HG02763 (cell line): ENCODE results near the gene HOATZ.

Experiments used
- ATAC-seq: cut with Tn5 transposase; IDR thresholded peaks from one replicate; pipeline ENCODE4 v1.9.1; 2021; ENCODE audit warnings: mild to moderate bottlenecking, moderate library complexity; ENCODE audit not compliant: unreplicated experiment

Gene HOATZ

GRCh38 chr11:111548525-111548924, 33.9 kb downstream of the HOATZ start:
- ATAC-seq: no peak

DNA sequence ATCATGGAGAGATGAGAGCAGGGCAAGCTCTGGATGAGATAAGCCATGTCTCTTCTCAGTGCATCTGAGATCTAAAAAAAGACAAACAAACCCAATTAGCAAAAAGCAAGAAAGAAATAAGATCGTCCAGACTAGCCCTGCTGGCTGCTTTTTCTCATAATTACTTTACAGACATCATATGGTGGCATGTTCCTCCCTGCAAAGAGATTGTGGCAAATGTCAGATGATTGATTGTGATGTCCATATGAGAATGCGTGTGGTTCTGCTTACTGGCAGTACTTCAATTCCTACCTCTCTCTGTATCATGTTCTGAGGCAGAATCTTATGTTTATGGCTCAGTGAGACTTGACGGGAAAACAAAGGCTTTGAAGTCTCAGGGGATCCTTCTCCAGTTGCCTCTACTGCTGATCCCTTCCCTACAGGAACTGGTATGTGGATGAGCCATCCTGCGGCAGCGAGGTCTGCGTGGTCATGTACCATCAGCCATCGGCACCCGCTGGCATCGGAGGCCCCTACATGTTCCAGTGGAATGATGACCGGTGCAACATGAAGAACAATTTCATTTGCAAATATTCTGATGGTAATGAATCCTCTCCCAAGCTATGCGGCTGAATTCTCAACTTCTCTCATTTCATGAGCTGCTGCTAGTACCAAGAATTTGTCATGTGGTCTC, 34.8 kb downstream of the HOATZ start:
- no peak for ATAC-seq

DNA sequence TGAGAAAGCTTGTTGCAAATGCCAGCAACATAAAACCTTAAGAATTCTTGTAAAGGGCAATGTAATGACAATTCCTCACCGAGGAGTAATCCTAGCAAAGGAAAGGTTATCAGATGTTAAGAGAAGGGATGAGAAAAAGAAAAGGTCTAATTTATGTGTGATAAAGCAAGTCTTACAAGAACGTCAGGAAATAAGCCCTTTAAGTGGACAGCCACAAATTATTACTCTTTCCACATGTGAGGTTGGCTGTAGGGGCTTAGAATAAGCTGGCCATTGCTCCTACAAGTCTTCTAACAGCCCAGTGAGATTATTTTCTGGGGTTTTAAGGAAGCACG, 35.3 kb downstream of the HOATZ start:
- no peak for ATAC-seq

DNA sequence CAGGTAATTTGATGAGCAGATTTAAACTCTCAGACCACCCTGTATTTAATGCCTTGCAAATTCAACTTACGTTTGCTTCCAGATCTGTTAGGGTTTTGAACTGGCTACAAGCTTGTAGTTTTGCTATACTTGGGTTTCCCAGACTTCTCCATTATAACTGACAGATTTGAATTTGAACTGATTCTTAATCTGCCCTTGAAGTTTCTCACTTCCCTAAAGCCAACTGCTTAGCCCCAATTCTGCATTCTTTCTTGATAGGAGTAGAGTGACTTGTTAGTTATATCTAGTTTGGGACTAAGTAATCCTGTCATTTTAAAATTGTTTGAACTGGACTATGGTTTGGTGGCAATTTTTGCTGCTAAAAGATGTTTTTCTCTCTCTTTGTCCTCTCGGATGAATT, 35.7 kb downstream of the HOATZ start:
- no peak for ATAC-seq

DNA sequence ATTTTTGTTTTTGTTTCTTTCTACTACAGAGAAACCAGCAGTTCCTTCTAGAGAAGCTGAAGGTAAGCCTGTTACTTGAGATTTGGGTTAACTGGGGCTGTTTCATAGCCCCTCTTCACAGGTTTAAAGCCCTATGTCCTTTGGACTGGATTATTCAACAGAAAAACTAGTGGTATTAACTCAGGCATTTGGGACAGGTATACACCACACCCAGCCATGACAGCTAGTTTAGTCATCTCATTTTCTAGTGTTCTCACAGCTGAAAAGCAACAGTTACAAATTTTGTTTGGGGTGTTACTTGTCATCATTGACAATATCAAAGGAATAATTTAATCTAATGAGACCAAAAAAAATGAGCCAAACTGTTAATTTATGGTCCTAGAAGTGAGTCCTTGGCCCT, 40.0 kb downstream of the HOATZ start:
- no peak for ATAC-seq

- ATAC-seq: no peak
Measured at GRCh38 chr11:111555255-111555654, 40.7 kb downstream of the HOATZ start.

- ATAC-seq: no peak
Measured at GRCh38 chr11:111557425-111558111, 43.0 kb downstream of the HOATZ start.

GRCh38 chr11:111559800-111560464, 45.4 kb downstream of the HOATZ start:
- no peak for ATAC-seq

- no peak for ATAC-seq
Measured at GRCh38 chr11:111560800-111561199, 46.2 kb downstream of the HOATZ start.

DNA sequence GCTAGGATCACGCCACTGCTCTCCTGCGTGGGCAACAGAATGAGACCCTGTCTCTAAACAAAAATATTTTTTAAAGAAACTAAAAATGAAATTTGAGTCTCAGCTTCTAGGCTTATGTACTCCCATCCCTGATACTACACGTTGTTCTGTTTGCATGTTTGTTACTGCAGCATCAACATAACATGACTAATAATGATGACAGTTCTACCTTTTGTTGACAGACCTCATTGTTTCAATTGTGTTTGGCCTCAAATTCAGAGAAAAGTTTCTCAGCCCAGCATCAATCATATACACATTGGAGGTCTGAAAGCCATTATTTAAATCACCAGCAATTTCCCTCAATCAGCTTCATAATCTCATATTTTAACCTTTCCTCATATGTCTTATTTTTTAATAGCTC, 46.7 kb downstream of the HOATZ start:
- no peak for ATAC-seq

- ATAC-seq: no peak
Measured at GRCh38 chr11:111561791-111562325, 47.3 kb downstream of the HOATZ start.

DNA sequence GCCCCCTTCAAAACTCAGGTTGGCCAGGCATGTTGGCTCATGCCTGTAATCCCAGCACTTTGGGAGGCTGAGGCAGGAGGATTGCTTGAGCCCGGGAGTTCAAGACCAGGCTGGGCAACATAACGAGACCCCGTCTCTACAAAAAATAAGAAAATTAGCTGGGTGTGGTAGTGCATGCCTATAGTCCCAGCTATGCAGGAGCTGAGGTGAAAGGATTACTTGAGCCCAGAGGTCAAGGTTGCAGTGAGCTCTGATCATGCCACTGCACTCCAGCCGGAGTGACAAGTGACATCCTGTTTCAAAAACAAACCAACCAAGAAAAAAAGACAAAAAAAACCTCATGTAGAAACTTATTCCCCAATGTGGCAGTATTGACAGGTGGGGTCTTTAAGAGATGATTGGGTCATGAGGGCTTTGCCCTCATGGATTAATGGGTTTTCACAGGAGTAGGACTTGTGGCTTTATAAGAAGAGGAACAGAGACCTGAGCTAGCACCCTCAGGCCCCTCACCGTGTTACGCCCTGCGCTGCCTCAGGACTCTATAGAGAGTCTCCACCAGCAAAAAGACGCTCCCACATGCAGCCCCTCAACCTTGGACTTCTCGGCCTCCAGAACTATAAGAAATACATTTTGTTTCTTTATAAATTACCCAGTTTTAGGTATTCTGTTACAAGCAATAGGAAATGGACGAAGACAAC, 48.3 kb downstream of the HOATZ start:
- ATAC-seq: no peak

- ATAC-seq: no peak
Measured at GRCh38 chr11:111565114-111565720, 50.6 kb downstream of the HOATZ start.

DNA sequence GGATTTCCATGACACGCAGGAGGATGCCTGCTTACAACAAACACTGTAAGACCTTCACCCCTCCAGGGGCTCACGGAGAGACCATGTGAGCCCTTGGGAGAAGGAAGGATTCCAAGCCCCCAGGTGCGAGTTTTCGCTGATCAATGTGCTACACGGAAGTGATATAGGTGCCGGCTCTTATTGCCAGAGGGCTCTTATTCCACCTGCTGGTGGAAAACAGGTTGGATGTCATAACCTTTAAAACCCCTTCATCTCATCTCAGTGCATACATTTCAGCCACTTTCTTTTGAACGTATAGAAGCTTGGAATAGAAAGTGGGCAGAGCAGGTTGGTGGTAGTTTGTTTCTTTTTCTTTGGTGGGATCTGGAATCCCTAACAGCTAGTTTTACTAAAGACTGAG, 51.7 kb downstream of the HOATZ start:
- no peak for ATAC-seq

DNA sequence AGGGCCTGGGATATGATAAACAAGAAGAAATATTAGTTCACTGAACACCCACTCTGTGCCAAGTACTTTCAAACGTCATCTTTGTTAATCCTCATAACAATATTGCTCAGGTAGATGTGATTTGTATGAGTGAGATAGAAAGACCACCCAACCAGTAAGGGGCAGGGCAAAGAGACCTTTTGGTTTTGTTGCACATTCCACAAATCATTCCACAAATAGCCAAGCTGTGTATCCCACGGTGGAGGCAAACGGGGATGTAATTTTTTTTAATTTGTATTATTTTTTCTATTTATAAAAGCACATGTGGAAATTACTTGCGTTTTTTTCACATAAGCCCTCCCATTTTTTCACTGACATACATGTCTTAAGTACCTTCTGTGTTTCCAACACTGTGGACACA, 54.9 kb downstream of the HOATZ start:
- no peak for ATAC-seq

GRCh38 chr11:111570796-111571195, 56.2 kb downstream of the HOATZ start:
- no peak for ATAC-seq

GRCh38 chr11:111571829-111572501, 57.4 kb downstream of the HOATZ start:
- ATAC-seq: no peak

- ATAC-seq: no peak
Measured at GRCh38 chr11:111572581-111572980, 58.0 kb downstream of the HOATZ start.

- no peak for ATAC-seq
Measured at GRCh38 chr11:111573821-111574249, 59.3 kb downstream of the HOATZ start.
